ENCODE results near the gene NPHP4.

The NPHP4 gene

GRCh38 chr1:6033986-6034749 is 41.9 kb upstream of the NPHP4 start:
- Histone ChIP-seq H3K4me1 (ENCODE audit: control insufficient read depth, insufficient read depth, low read length, poor library complexity, severe bottlenecking) (peaks cover 5% of the 10 kb centered on the region), H3K27ac (ENCODE audit: low read depth, low read length, severe bottlenecking) (no peak overlapping the region), H3K4me3 (ENCODE audit: extremely low read depth, insufficient read depth, low read length, poor library complexity, severe bottlenecking) (no peak overlapping the region), H3K9me3 (ENCODE audit: control insufficient read depth, low read length) (no peaks in the 10 kb centered on the region), H3K36me3 (ENCODE audit: control insufficient read depth, insufficient read depth, low read length) (no peaks in the 10 kb centered on the region)
- 29 to 33% methylated on average over 10 to 19 of the region's 21 CpGs for WGBS, 2 experiments (ENCODE audit: insufficient coverage in 2 of 2)

- Histone ChIP-seq H3K9me3 (ENCODE audit: control insufficient read depth, low read length) (no peaks in the 10 kb centered on the region), H3K27ac (ENCODE audit: low read depth, low read length, severe bottlenecking) (no peak overlapping the region), H3K36me3 (ENCODE audit: control insufficient read depth, insufficient read depth, low read length) (no peaks in the 10 kb centered on the region), H3K4me1 (ENCODE audit: control insufficient read depth, insufficient read depth, low read length, poor library complexity, severe bottlenecking) (peaks cover 5% of the 10 kb centered on the region), H3K4me3 (ENCODE audit: extremely low read depth, insufficient read depth, low read length, poor library complexity, severe bottlenecking) (no peak overlapping the region)
- WGBS, 2 experiments (ENCODE audit: insufficient coverage in 2 of 2), result 90 to 93% methylated on average over 8 of the region's 8 CpGs
These were observed 40.9 kb upstream of the NPHP4 start for GRCh38 chr1:6033124-6033523.

GRCh38 chr1:6030547-6031261 is 38.5 kb upstream of the NPHP4 start:
- Histone ChIP-seq H3K27ac (ENCODE audit: low read depth, low read length, severe bottlenecking) (no peak overlapping the region), H3K4me1 (ENCODE audit: control insufficient read depth, insufficient read depth, low read length, poor library complexity, severe bottlenecking) (no peaks in the 10 kb centered on the region)
- 87 to 90% methylated on average over 2 of the region's 2 CpGs for WGBS, 2 experiments (ENCODE audit: insufficient coverage in 2 of 2)

GRCh38 chr1:6030132-6030531 is 37.9 kb upstream of the NPHP4 start:
- H3K9me3 ChIP-seq (ENCODE audit: control insufficient read depth, low read length), result no peaks in the 10 kb centered on the region
- H3K4me1 ChIP-seq (ENCODE audit: control insufficient read depth, insufficient read depth, low read length, poor library complexity, severe bottlenecking), result no peaks in the 10 kb centered on the region
- H3K36me3 ChIP-seq (ENCODE audit: control insufficient read depth, insufficient read depth, low read length), result no peaks in the 10 kb centered on the region
- no peak overlapping the region for H3K4me3 ChIP-seq (ENCODE audit: extremely low read depth, insufficient read depth, low read length, poor library complexity, severe bottlenecking)
- WGBS, 2 experiments (ENCODE audit: insufficient coverage in 2 of 2), result 83 to 92% methylated on average over 6 of the region's 7 CpGs
- H3K27ac ChIP-seq (ENCODE audit: low read depth, low read length, severe bottlenecking), result no peak overlapping the region

More at GRCh38 chr1:6030547-6031261, 38.5 kb upstream of the NPHP4 start:
- H3K4me3 ChIP-seq (ENCODE audit: extremely low read depth, insufficient read depth, low read length, poor library complexity, severe bottlenecking), result no peak overlapping the region
- H3K36me3 ChIP-seq (ENCODE audit: control insufficient read depth, insufficient read depth, low read length), result no peaks in the 10 kb centered on the region
- H3K9me3 ChIP-seq (ENCODE audit: control insufficient read depth, low read length), result no peaks in the 10 kb centered on the region

GRCh38 chr1:6029351-6029750 is 37.1 kb upstream of the NPHP4 start:
- Histone ChIP-seq H3K27ac (ENCODE audit: low read depth, low read length, severe bottlenecking) (no peak overlapping the region), H3K9me3 (ENCODE audit: control insufficient read depth, low read length) (no peaks in the 10 kb centered on the region), H3K4me3 (ENCODE audit: extremely low read depth, insufficient read depth, low read length, poor library complexity, severe bottlenecking) (no peak overlapping the region), H3K4me1 (ENCODE audit: control insufficient read depth, insufficient read depth, low read length, poor library complexity, severe bottlenecking) (no peaks in the 10 kb centered on the region), H3K36me3 (ENCODE audit: control insufficient read depth, insufficient read depth, low read length) (no peaks in the 10 kb centered on the region)
- WGBS, 2 experiments (ENCODE audit: insufficient coverage in 2 of 2), result 87 to 100% methylated on average over 3 to 4 of the region's 5 CpGs

GRCh38 chr1:6028042-6028850 is 36.0 kb upstream of the NPHP4 start:
- Histone ChIP-seq H3K27ac (ENCODE audit: low read depth, low read length, severe bottlenecking) (no peak overlapping the region), H3K4me1 (ENCODE audit: control insufficient read depth, insufficient read depth, low read length, poor library complexity, severe bottlenecking) (no peaks in the 10 kb centered on the region), H3K4me3 (ENCODE audit: extremely low read depth, insufficient read depth, low read length, poor library complexity, severe bottlenecking) (no peak overlapping the region), H3K36me3 (ENCODE audit: control insufficient read depth, insufficient read depth, low read length) (no peaks in the 10 kb centered on the region), H3K9me3 (ENCODE audit: control insufficient read depth, low read length) (no peaks in the 10 kb centered on the region)
- WGBS, 2 experiments (ENCODE audit: insufficient coverage in 2 of 2), result 88 to 90% methylated on average over 13 to 17 of the region's 19 CpGs

GRCh38 chr1:6027591-6027990 is 35.4 kb upstream of the NPHP4 start:
- Histone ChIP-seq H3K9me3 (ENCODE audit: control insufficient read depth, low read length) (no peaks in the 10 kb centered on the region), H3K36me3 (ENCODE audit: control insufficient read depth, insufficient read depth, low read length) (no peaks in the 10 kb centered on the region), H3K27ac (ENCODE audit: low read depth, low read length, severe bottlenecking) (no peak overlapping the region), H3K4me1 (ENCODE audit: control insufficient read depth, insufficient read depth, low read length, poor library complexity, severe bottlenecking) (no peaks in the 10 kb centered on the region), H3K4me3 (ENCODE audit: extremely low read depth, insufficient read depth, low read length, poor library complexity, severe bottlenecking) (no peak overlapping the region)
- WGBS, 2 experiments (ENCODE audit: insufficient coverage in 2 of 2), result 83 to 87% methylated on average over 10 of the region's 10 CpGs

- WGBS, 2 experiments (ENCODE audit: insufficient coverage in 2 of 2), result 61 to 63% methylated on average over 29 to 31 of the region's 34 CpGs
- H3K9me3 ChIP-seq (ENCODE audit: control insufficient read depth, low read length), result no peaks in the 10 kb centered on the region
- H3K4me3 ChIP-seq (ENCODE audit: extremely low read depth, insufficient read depth, low read length, poor library complexity, severe bottlenecking), result no peak overlapping the region
- H3K36me3 ChIP-seq (ENCODE audit: control insufficient read depth, insufficient read depth, low read length), result no peaks in the 10 kb centered on the region
- H3K4me1 ChIP-seq (ENCODE audit: control insufficient read depth, insufficient read depth, low read length, poor library complexity, severe bottlenecking), result no peaks in the 10 kb centered on the region
- no peak overlapping the region for H3K27ac ChIP-seq (ENCODE audit: low read depth, low read length, severe bottlenecking)
These were observed 34.0 kb upstream of the NPHP4 start for GRCh38 chr1:6026095-6026809.

- Histone ChIP-seq H3K4me3 (ENCODE audit: extremely low read depth, insufficient read depth, low read length, poor library complexity, severe bottlenecking) (no peak overlapping the region), H3K4me1 (ENCODE audit: control insufficient read depth, insufficient read depth, low read length, poor library complexity, severe bottlenecking) (no peaks in the 10 kb centered on the region), H3K9me3 (ENCODE audit: control insufficient read depth, low read length) (no peaks in the 10 kb centered on the region), H3K36me3 (ENCODE audit: control insufficient read depth, insufficient read depth, low read length) (no peaks in the 10 kb centered on the region), H3K27ac (ENCODE audit: low read depth, low read length, severe bottlenecking) (no peak overlapping the region)
- 73 to 86% methylated on average over 14 to 16 of the region's 29 CpGs for WGBS, 2 experiments (ENCODE audit: insufficient coverage in 2 of 2)
These were observed 33.3 kb upstream of the NPHP4 start for GRCh38 chr1:6025269-6026094.
